Measurements from ENCODE around the gene USP30. TPM values are rescaled to one million over a fixed set of nuclear protein-coding genes. Genes with fewer than 3 reads are reported as not detected.

USP30 gene
- total RNA-seq, 1 experiment from 2014 or later = 12.7 TPM

DNA sequence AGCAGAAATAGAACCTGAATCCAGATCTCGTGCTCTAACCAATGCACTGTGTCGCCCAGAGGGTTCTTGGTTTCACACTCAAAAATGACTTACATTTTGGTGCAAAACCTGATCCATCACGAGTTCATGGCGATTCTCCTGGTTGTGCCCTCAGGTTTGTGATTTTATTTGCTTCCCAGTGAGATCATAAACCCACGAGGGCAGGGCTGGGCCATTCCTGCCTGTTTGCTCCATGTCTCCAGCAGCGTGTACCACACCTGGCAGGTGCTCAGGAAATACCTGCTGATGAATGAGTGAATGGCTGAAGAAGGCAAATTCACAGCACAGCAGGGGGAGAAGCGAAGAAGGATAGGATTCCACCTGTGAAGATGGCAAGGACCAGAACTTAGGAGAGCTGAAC, 73.4 kb downstream of the USP30 start:
- DNase-seq (ENCODE audit: low read depth) = no peak

DNA sequence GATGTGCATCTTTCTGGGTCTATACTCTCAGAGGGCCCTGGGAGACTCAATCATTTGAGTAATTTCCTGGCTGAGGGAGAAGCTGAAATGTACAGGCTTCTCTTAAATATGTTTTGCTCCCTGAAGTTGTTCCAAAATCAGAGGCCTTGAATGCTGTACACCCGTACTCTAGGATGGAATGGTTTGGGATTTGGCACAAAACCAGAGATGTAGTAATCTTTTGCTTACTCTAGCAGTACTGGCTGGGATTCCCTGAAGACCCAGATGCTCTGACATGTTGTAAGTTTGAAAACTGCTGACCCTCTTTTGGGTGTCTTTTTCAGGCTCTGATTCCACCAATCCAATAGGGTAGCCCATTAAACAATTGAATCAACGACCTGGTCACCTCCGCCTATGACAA, 74.4 kb downstream of the USP30 start:
- no peak for DNase-seq (ENCODE audit: low read depth)

DNA sequence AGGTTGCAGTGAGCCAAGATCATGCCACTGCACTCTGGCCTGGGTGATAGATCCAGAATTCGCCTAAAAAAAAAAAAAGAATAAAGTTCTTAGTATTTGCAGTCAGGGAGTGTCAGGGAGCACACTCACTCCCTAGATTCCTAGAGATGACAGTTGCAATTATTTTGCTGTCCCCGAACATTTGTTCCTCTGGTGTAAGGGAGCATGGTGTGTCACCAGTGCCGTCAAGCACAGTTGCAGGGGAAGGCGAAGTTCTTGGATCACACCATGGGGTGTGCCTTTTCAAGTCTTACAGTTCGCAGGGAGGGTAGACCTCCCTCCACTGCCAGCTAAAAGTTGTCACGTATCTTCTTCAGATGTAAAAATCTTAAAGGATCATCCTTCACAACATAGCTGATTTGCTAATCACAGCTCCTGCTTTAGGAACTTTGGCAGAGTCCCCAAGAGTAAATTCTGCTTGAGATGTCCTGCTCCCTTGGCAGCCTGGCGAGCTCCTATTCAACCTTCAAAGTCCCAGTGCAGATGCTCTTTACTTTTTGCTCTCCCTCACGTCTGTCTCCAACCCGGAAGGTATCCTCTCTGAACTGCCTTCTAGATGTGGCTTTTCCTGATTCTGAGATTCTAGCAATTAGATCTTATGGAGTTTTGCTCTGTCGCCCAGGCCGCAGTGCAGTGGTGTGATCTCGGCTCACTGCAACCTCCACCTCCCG, 75.3 kb downstream of the USP30 start:
- DNase-seq (ENCODE audit: low read depth) = no peak

DNA sequence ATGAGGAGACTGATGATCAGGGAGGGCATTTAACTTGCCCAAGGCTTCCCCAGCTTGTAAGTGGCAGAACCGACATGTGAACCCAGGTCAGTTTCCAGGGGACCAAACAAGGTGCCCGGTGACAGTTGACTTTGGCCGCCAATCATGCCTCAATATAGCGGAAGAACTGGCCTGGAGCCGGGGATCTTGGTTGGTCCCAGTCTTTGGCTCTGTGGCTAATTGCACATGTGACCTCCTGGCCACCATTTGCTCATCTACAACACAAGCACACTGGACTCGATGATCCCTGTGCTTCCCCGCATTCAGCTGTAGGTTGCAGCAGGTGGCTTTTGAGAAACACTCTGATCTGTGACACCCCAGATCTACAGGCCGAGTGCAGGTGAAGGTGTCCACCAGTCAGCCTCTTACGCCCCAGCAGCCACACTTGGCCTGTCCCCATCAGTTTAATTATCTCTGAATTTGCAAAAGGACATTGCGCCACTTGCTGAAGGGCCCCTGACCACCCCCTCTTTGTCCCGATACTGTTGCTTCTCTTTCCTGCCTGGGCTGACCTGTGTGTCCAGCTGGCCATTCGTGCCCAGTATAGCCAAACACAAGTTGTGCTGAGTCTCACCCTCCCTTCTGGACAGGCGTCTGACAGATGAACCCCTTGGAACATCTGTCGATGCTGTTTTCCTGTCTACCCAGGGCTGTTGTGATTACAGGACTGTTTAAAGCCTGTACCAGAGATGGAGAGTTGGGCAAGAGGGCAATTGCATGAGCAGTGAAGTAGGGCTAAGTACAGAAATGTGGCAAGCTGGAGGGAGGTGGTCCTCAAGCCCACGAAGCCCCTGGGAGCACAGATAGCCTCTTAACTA, 78.1 kb downstream of the USP30 start:
- no peak for DNase-seq (ENCODE audit: low read depth)

DNA sequence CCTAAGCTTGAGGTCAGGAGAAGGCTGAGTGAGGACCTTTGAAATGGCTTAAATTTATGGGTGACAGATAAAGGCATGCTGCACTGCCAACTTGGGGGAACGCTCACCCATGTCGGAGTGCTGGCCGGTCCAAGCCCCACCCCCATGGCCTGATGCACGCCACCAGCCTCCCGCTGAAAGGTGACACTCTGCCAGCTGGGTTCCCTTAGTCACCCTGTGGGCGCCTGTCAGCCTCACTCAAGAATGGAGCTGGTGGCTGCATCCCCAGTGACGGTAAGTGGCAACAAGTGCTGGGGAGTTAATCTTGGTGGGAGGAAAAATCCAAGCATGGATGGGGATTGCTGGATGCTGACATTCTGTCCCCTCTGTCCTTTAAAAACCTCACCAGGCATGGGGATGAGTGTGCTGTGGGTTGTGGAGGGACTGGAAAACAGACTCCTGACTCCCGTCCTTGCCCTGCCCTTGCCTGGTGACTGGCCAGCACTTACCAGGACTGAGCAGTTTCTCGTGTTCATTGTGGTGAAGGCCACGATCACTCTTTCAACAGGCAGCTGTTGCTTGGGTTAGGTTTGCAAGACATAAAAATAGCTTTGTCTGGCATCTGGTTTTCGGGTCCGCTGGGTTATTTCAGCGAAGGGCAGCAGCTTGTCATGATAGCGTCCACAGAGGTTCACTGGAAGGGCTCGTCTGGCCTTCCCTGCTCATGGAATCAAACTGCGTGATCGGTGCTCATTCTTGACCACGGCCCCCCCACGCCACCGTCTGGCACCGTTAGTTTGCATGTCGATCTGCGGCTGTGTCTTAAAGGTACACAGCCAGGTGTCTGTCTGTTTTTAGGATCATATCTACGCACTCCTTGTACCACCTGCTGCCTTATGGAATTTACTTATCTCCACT, 79.0 kb downstream of the USP30 start:
- DNase-seq (ENCODE audit: low read depth) = peak; percentile 17

DNA sequence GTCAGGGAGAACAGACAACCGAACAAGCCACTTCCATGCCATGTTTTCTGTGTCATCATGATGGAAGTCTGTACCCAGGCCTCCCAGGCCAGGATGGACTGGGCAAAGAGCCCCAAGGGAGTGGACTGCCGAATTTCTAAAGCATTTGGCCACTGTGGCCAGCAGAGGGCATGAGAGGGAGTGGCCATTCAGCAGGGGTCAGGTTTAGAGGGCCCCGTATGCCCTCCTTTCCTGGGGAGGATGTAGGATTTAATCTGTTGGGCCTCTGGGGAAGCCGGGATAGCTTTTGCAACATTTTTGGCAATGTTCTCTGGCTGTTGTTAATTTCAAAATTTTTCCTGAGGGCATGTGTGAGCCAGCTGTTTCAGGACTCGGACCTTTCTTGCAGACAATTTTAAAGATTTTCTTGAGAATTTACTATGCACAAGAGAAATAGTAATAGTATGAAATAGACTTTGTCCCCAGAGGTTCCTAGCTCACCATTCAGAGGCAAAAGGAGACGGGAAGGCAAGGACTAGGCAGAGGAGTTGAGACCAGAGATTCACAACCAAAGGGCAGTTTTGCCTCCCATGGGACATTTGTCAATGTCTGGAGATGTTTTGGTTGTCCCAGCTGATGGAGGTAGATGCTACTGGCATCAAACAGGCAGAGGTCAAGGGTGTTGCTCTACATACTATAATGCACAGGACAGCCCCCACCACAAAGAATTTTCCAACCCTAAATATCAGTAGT, 82.0 kb downstream of the USP30 start:
- peak; percentile 20 for DNase-seq (ENCODE audit: low read depth)

DNA sequence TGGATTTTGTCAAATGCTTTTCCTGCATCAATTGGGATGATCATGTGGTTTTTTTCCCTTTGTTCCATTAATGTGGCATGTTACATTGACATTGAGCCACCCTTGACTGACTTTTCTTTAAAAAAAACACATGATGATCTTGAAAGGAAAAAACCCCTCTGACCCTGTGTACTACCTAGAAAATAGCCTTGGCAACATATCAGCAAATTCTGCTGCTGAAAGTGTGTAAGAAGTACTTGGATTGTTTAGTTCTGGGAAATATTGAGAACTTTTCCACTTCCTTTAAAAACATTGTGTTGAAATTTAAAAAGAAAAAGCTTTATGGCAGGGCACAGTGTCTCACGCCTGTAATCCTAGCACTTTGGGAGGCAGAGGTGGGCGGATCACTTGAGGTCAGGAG, 84.7 kb downstream of the USP30 start:
- no peak for DNase-seq (ENCODE audit: low read depth)

Small RNA genes within 50 kb of the gene (small RNA-seq; reads per million reads assigned to genes)
- gene AC190387.1 (not detected), gene RNA5SP372 (not detected)

Other genes with a start within 250 kb of the USP30 start
- 9.2 and 10.8 TPM in 2 replicates for gene SSH1, start 195.0 kb upstream of the USP30 start, total RNA-seq (2014; rRNA removed; shearing (Covaris generic))
- gene DAO, start 172.5 kb upstream of the USP30 start, total RNA-seq (2014; rRNA removed; shearing (Covaris generic)) = not detected in 2 replicates
- 0.06 and 0.07 TPM in 2 replicates for gene SVOP, start 31.5 kb upstream of the USP30 start, total RNA-seq (2014; rRNA removed; shearing (Covaris generic))
- gene ALKBH2, start 40.9 kb downstream of the USP30 start, total RNA-seq (2014; rRNA removed; shearing (Covaris generic)) = 42.7 and 49.1 TPM in 2 replicates
- gene UNG, start 45.0 kb downstream of the USP30 start, total RNA-seq (2014; rRNA removed; shearing (Covaris generic)) = 53.9 and 61.5 TPM in 2 replicates
- gene ACACB, start 64.0 kb downstream of the USP30 start, total RNA-seq (2014; rRNA removed; shearing (Covaris generic)) = 1.2 and 2.0 TPM in 2 replicates

Measured in HT1080 (cell line).